Bladder microvascular endothelial cell (primary cell): ENCODE measurements around the gene TMEM87A. TPM values are rescaled to one million over a fixed set of nuclear protein-coding genes. Genes with fewer than 3 reads are reported as not detected.

ENCODE experiments used
- total RNA-seq: library from RNA; depleted of rRNA; stranded (reverse); fragments of >200 nt; gene quantifications from 2 replicates; pipeline ENCODE4 v1.2.3, GENCODE V29; 2014

The TMEM87A gene
- 34.6 and 54.2 TPM in 2 replicates for total RNA-seq

GRCh38 chr15:42272939-42273899 is at the start of gene TMEM87A, which contains the start of gene GANC:
TMEM87A (minus strand) TSS chr15:42273433; CDS start chr15:42273398, 35 bp downstream.
GANC (plus strand) TSS chr15:42273201; CDS start chr15:42274482, 1,281 bp downstream.

GRCh38 chr15:42207674-42208579 is 65.3 kb downstream of the TMEM87A start, which contains the start of gene VPS39:
VPS39 (minus strand) TSS chr15:42208304; CDS start chr15:42208153, 151 bp downstream.

Other genes starting within 250 kb of the TMEM87A start
- not detected in 2 replicates for gene PLA2G4D, start 178.9 kb downstream of the TMEM87A start, total RNA-seq
- not detected in 2 replicates for gene PLA2G4F, start 116.8 kb downstream of the TMEM87A start, total RNA-seq
- 22.8 and 57.4 TPM in 2 replicates for gene VPS39, start 65.1 kb downstream of the TMEM87A start, total RNA-seq
- gene GANC, start 232 bp downstream of the TMEM87A start, total RNA-seq, result 9.4 and 16.3 TPM in 2 replicates
- 0.32 and 0.94 TPM in 2 replicates for gene CAPN3, start 86.1 kb upstream of the TMEM87A start, total RNA-seq
- gene ZNF106, start 217.7 kb upstream of the TMEM87A start, total RNA-seq, result 27.2 and 48.9 TPM in 2 replicates
- gene SNAP23, start 222.2 kb upstream of the TMEM87A start, total RNA-seq, result 158 and 193 TPM in 2 replicates